HEK293T (cell line): ENCODE results near the gene ATP5F1D.

ENCODE experiments used
- HDGF ChIP-seq: fragments of 450-650 bp; IDR thresholded peaks from 2 replicates; pipeline ENCODE4 v1.6.1; 2017; ENCODE audit warnings: antibody characterized with exemption, borderline replicate concordance
- TARDBP ChIP-seq: fragments of 450-650 bp; IDR thresholded peaks from 2 replicates; pipeline ENCODE4 v1.6.1; 2016

- TF ChIP-seq HDGF (no peak), TARDBP (no peak)
Measured at GRCh38 chr19:1241417-1242095, at the start of gene ATP5F1D.
